SK-N-SH (cell line): ENCODE results near the gene PLCG1. TPM values are rescaled to one million over a fixed set of nuclear protein-coding genes. Genes with fewer than 3 reads are reported as not detected.

Source experiments
- CTCF ChIA-PET: fragments of 300-600, 350-600 bp; formaldehyde crosslinking; extraction: SDS; loops from one replicate; lab custom pipeline; 2021; lab: Yijun Ruan, JAX
- POLR2A ChIA-PET: fragments of 350-600 bp; sonication (Branson Sonifier 250); formaldehyde crosslinking; extraction: SDS; loops from one replicate; lab custom pipeline; 2020; ENCODE audit warnings: antibody characterized with exemption, inconsistent platforms; lab: Yijun Ruan, JAX
- DNase-seq: peaks from one replicate; pipeline ENCODE4 v3.0.0; 2012
- H2AFZ ChIP-seq: fragments of 200-600 bp; sonication (generic); 2 replicates; pipeline ENCODE4 v1.8.1; 2016; ENCODE audit warnings: antibody characterized with exemption, mild to moderate bottlenecking, low read depth
- H3F3A ChIP-seq: fragments of 200-600 bp; sonication (generic); replicated peaks from 2 replicates; pipeline ENCODE3; 2016; ENCODE audit warnings: antibody characterized with exemption, mild to moderate bottlenecking; ENCODE audit not compliant: insufficient read depth
- H3K27ac ChIP-seq, 2 experiments: fragments of 200-500 bp in 1 of 2; fragments of 200-600 bp in 1 of 2; sonication (Bioruptor generic) in 1 of 2; sonication (generic), shearing (Covaris generic) in 1 of 2; 2 replicates each; pipeline versions ENCODE4 v1.5.1 to v1.6.1; 2014 to 2016; ENCODE audit warnings: low read depth in 2 of 2, inconsistent platforms in 1 of 2, low read length in 1 of 2, mild to moderate bottlenecking in 1 of 2, mixed read lengths in 1 of 2
- H3K27me3 ChIP-seq: fragments of 200-600 bp; sonication (generic), shearing (Covaris generic); 2 replicates; pipeline ENCODE4 v1.6.1; 2016; ENCODE audit warnings: mixed run types; ENCODE audit not compliant: insufficient read depth
- H3K36me3 ChIP-seq, 2 experiments: fragments of 200-500 bp in 1 of 2; fragments of 200-600 bp in 1 of 2; sonication (Bioruptor generic) in 1 of 2; sonication (generic) in 1 of 2; replicated peaks in 1 of 2; 2 replicates each; pipeline versions ENCODE3 to v1.5.1; 2014 to 2016; ENCODE audit warnings: low read length in 1 of 2, mild to moderate bottlenecking in 1 of 2; ENCODE audit not compliant: insufficient read depth in 2 of 2, control insufficient read depth in 1 of 2
- H3K4me1 ChIP-seq, 2 experiments: fragments of 200-500 bp in 1 of 2; fragments of 200-600 bp in 1 of 2; sonication (Bioruptor generic) in 1 of 2; sonication (generic), shearing (Covaris generic) in 1 of 2; 2 replicates each; pipeline versions ENCODE4 v1.5.1 to v1.6.1; 2014 to 2016; ENCODE audit warnings: low read depth in 1 of 2, low read length in 1 of 2, mixed run types in 1 of 2; ENCODE audit not compliant: insufficient read depth in 2 of 2, control insufficient read depth in 1 of 2
- H3K4me2 ChIP-seq: fragments of 200-600 bp; sonication (generic), shearing (Covaris generic); 2 replicates; pipeline ENCODE4 v1.6.1; 2017; ENCODE audit warnings: mixed run types
- H3K4me3 ChIP-seq, 2 experiments: fragments of 200-500 bp in 1 of 2; fragments of 200-600 bp in 1 of 2; sonication (Bioruptor generic) in 1 of 2; sonication (generic), shearing (Covaris generic) in 1 of 2; 2 replicates each; pipeline versions ENCODE4 v1.5.1 to v1.8.1; 2014 to 2016; ENCODE audit warnings: low read depth in 2 of 2, inconsistent platforms in 1 of 2, low read length in 1 of 2, mild to moderate bottlenecking in 1 of 2, mixed read lengths in 1 of 2, moderate library complexity in 1 of 2
- H3K79me2 ChIP-seq: fragments of 200-600 bp; sonication (generic); 2 replicates; pipeline ENCODE4 v1.8.1; 2017; ENCODE audit warnings: mild to moderate bottlenecking; ENCODE audit not compliant: insufficient read depth
- H3K9ac ChIP-seq: fragments of 200-600 bp; sonication (generic); 2 replicates; pipeline ENCODE4 v1.6.1; 2017; ENCODE audit warnings: mixed run types
- H3K9me2 ChIP-seq: fragments of 200-600 bp; sonication (generic); 2 replicates; pipeline ENCODE4 v1.6.1; 2017; ENCODE audit warnings: mixed run types
- H3K9me3 ChIP-seq: fragments of 200-600 bp; sonication (generic); 2 replicates; pipeline ENCODE4 v1.6.1; 2017; ENCODE audit warnings: mixed run types, mild to moderate bottlenecking, moderate library complexity
- H4K20me1 ChIP-seq: fragments of 200-600 bp; sonication (generic); 2 replicates; pipeline ENCODE4 v1.6.1; 2017; ENCODE audit warnings: mild to moderate bottlenecking, mixed run types; ENCODE audit not compliant: insufficient read depth
- CTCF ChIP-seq: fragments of 200-600 bp; sonication (generic); IDR thresholded peaks from 2 replicates; pipeline ENCODE4 v1.6.1; 2017; ENCODE audit warnings: antibody characterized with exemption, mild to moderate bottlenecking, moderate library complexity
- ELF1 ChIP-seq: IDR thresholded peaks from 2 replicates; pipeline ENCODE4 v1.4.0; 2012
- FOSL2 ChIP-seq: IDR thresholded peaks from 2 replicates; pipeline ENCODE4 v1.4.0; 2012; ENCODE audit warnings: low read depth, mild to moderate bottlenecking, moderate library complexity, borderline replicate concordance
- FOXJ3 ChIP-seq: sonication (generic); formaldehyde crosslinking; IDR thresholded peaks from 2 replicates; pipeline ENCODE4 v1.5.1; 2020; ENCODE audit warnings: mild to moderate bottlenecking, missing genetic modification reagents
- JUND ChIP-seq: IDR thresholded peaks from 2 replicates; pipeline ENCODE4 v1.4.0; 2012
- MAX ChIP-seq: IDR thresholded peaks from 2 replicates; pipeline ENCODE4 v1.4.0; 2012; ENCODE audit warnings: low read depth
- NFIC ChIP-seq: IDR thresholded peaks from 2 replicates; pipeline ENCODE4 v1.4.0; 2012; ENCODE audit warnings: borderline replicate concordance
- RAD21 ChIP-seq: IDR thresholded peaks from 2 replicates; pipeline ENCODE4 v1.6.1; 2012; ENCODE audit warnings: mild to moderate bottlenecking, low read length
- TAF1 ChIP-seq: IDR thresholded peaks from 2 replicates; pipeline ENCODE4 v1.6.1; 2012; ENCODE audit warnings: low read depth, mild to moderate bottlenecking, low read length, moderate library complexity, borderline replicate concordance
- TEAD4 ChIP-seq: IDR thresholded peaks from 2 replicates; pipeline ENCODE4 v1.4.0; 2012; ENCODE audit warnings: mild to moderate bottlenecking, borderline replicate concordance; ENCODE audit not compliant: insufficient read depth
- WGBS: methylation state at CpG from one replicate; pipeline ENCODE4 v1.1.6; 2017; ENCODE audit warnings: low lambda C conversion rate; 5-methylcytosine and 5-hydroxymethylcytosine counted together
- polyA plus RNA-seq, 3 experiments: library from polyadenylated mRNA; depleted of rRNA; stranded (reverse); fragments of >200 nt; gene quantifications; 2 replicates each; pipeline ENCODE4 v1.2.3, GENCODE V29; 2012

PLCG1 gene
- polyA plus RNA-seq, 1 of the 3 experiments (the other 2 are of a cell fraction): 81.4 TPM

- 93% methylated on average over 8 of the region's 11 CpGs for WGBS
- Histone ChIP-seq H3K27ac (no peak overlapping the region), H3K9ac (no peak overlapping the region), H3K27me3 (no peaks in the 10 kb centered on the region), H2AFZ (no peak overlapping the region), H3K4me1 (no peaks in the 10 kb centered on the region), H3K9me3 (no peaks in the 10 kb centered on the region), H3K36me3 (peaks cover 4 to 10% of the 10 kb centered on the region in 2 experiments), H3K79me2 (peaks cover 29% of the 10 kb centered on the region), H3F3A (no peaks in the 10 kb centered on the region), H4K20me1 (no peaks in the 10 kb centered on the region), H3K9me2 (no peaks in the 10 kb centered on the region), H3K4me2 (no peak overlapping the region), H3K4me3 (no peak overlapping the region)
- CTCF ChIA-PET: interaction anchor here (1.1 kb wide), 1 partner anchor 66 kb away, joined by 3 read pairs; no protein-coding TSS in a partner anchor
- no peak for TF ChIP-seq RAD21
- DNase-seq: no peak
- POLR2A ChIA-PET: no interaction called here
Measured at GRCh38 chr20:41205313-41205712, 68.0 kb downstream of the PLCG1 start.

- WGBS: 57% methylated on average over 1 of the region's 1 CpG
- peak overlapping the region; percentile 17; the same call in 1 of the 2 replicates for H3K4me2 ChIP-seq
- no peaks in the 10 kb centered on the region for H3K36me3 ChIP-seq
- H4K20me1 ChIP-seq: no peaks in the 10 kb centered on the region
- TF ChIP-seq TAF1 (no peak), CTCF (no peak), JUND (peak; percentile 50; the same call in 1 of the 2 replicates), MAX (no peak), TEAD4 (no peak), ELF1 (0 out of 2 replicates have a peak, but pooled peaks have one; percentile 34), NFIC (0 out of 2 replicates have a peak, but pooled peaks have one; percentile 17), FOXJ3 (CRISPR knock-in tag) (no peak), FOSL2 (peak; percentile 47; the same call in 1 of the 2 replicates)
- peak; percentile 23 for DNase-seq
- ChIA-PET POLR2A (no interaction called here), CTCF (interaction anchor here (0.7 to 2.1 kb wide), 2 partner anchors 40 kb away, joined by 3 to 8 read pairs; no protein-coding TSS in a partner anchor)
- no peaks in the 10 kb centered on the region for H3K9me3 ChIP-seq
- H3K4me1 ChIP-seq: peaks cover 4 to 6% of the 10 kb centered on the region in 2 experiments; a peak in 2 of 4 replicates
- H3K9me2 ChIP-seq: no peaks in the 10 kb centered on the region; the same call in 1 of the 2 replicates
- H3K79me2 ChIP-seq: peaks cover 29% of the 10 kb centered on the region
- H3K27ac ChIP-seq: peak overlapping the region; percentile 23 to 33; a peak in 2 of 4 replicates
- no peak overlapping the region for H3K9ac ChIP-seq
- no peak overlapping the region for H3K4me3 ChIP-seq
- H3K27me3 ChIP-seq: no peaks in the 10 kb centered on the region
- peaks cover 4% of the 10 kb centered on the region for H3F3A ChIP-seq
- no peak overlapping the region for H2AFZ ChIP-seq
Measured at GRCh38 chr20:41213150-41213820, 75.9 kb downstream of the PLCG1 start.
